Retinal pigment epithelial cell (primary cell): Measurements from ENCODE around the gene ATP6AP1.
"Not testable (repeated sequence)": the region's sequence is repeated elsewhere in the genome, so short reads cannot be mapped to it uniquely, and the experiment has no call there.

Source experiments
- DNase-seq: peaks from one replicate; pipeline ENCODE4 v3.0.0-alpha.2; 2010; ENCODE audit warnings: low read depth
- H3K4me3 ChIP-seq: 2 replicates; pipeline ENCODE4 v1.5.1; 2011; ENCODE audit warnings: mild to moderate bottlenecking, low read length, control low read depth, moderate library complexity
- CTCF ChIP-seq: conservative IDR thresholded peaks from 2 replicates; pipeline ENCODE4 v1.5.1; 2011; ENCODE audit warnings: low read depth, low read length, control low read depth, inconsistent platforms

Gene ATP6AP1

GRCh38 chrX:154397888-154398667 lies 30.4 kb upstream of the ATP6AP1 start, which contains the start of gene RPL10:
TSS of gene RPL10 (plus strand) at chrX:154398377. CDS start at chrX:154398520, 143 bp downstream.
- peak within 1 kb of the TSS; percentile 88 for H3K4me3 ChIP-seq
- peak; percentile 90 for DNase-seq
- no peak for TF ChIP-seq CTCF

- DNase-seq = no peak
- peak overlapping the region; percentile 88 for H3K4me3 ChIP-seq
- peak; percentile 68 for TF ChIP-seq CTCF
Measured at GRCh38 chrX:154398668-154399526, 29.6 kb upstream of the ATP6AP1 start.

- peak overlapping the region; percentile 88 for H3K4me3 ChIP-seq
- DNase-seq = no peak
- TF ChIP-seq CTCF = no peak
Measured at GRCh38 chrX:154399527-154400368, 28.7 kb upstream of the ATP6AP1 start.

- peak overlapping the region; percentile 88 for H3K4me3 ChIP-seq
- DNase-seq = not testable (repeated sequence)
Measured at GRCh38 chrX:154400369-154400817, 28.1 kb upstream of the ATP6AP1 start.

DNA sequence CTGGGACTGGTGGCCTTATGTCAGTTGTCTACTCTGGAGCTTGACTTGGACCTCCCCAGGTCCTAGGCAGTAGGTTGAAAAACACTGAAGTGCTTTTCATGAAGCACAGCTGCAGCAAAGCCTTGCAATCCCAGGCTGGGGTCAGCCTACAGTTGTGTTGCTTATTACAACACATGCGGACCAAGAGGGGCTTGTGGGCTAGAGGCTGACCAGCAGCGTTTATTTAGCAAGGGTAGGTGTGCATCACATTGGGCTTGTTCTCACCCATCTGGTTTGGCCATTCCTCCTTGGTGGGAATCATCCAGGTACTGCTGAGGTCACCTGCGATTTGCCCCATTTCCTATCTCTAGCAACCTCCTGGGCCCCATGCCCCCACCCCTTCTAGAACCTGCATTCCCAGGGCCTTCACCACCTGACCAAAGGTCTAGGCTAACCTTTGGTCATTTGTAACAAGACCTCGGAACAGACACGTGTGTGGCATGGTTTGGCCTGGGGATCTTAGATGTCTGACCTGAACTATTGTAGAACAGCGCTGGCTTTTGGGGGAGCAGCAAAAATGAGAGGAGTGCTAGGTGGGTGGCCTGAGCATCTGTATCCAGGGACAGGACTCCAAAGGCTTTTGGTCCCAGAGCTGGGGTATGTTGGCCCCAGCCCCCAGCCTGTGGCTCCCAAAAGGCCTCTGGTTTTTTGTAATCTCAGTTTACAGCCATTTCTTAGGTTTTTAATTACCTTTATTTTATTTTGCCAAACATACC lies 27.3 kb upstream of the ATP6AP1 start:
- DNase-seq = no peak
- no peak for TF ChIP-seq CTCF
- H3K4me3 ChIP-seq = no peak overlapping the region

- no peak overlapping the region for H3K4me3 ChIP-seq
- TF ChIP-seq CTCF = no peak
- no peak for DNase-seq
Measured at GRCh38 chrX:154401918-154402621, 26.4 kb upstream of the ATP6AP1 start.
